Upper lobe of left lung (tissue), 6 donors: ENCODE results near the gene EPHA5. TPM values are rescaled to one million over a fixed set of nuclear protein-coding genes. Genes with fewer than 3 reads are reported as not detected.

Source experiments
- ATAC-seq, 2 donors: fragments of 200-7000 bp; cut with Tn5 transposase; one replicate each; pipeline ENCODE4 v1.9.1; 2022; ENCODE audit warnings: mild to moderate bottlenecking in 2 of 2, moderate library complexity in 2 of 2; ENCODE audit not compliant: low FRiP score in 2 of 2
- DNase-seq, 2 donors: peaks; one replicate each; pipeline ENCODE4 v3.0.0-alpha.2; 2019 to 2020
- H3K27ac ChIP-seq, 4 donors: fragments of 200-600 bp; sonication (generic); one replicate each; pipeline ENCODE4 v1.5.1; 2016 to 2019
- H3K27me3 ChIP-seq, 4 donors: fragments of 200-600 bp; sonication (generic); one replicate each; pipeline ENCODE4 v1.5.1; 2017 to 2019
- H3K36me3 ChIP-seq, 4 donors: fragments of 200-600 bp; sonication (generic); one replicate each; pipeline ENCODE4 v1.5.1; 2016 to 2019
- H3K4me1 ChIP-seq, 4 donors: fragments of 200-600 bp; sonication (generic); one replicate each; pipeline ENCODE4 v1.5.1; 2018 to 2019
- H3K4me3 ChIP-seq, 4 donors: fragments of 200-600 bp; sonication (generic); one replicate each; pipeline ENCODE4 v1.5.1; 2017 to 2019; ENCODE audit warnings: mild to moderate bottlenecking in 2 of 4, moderate library complexity in 1 of 4
- H3K9me3 ChIP-seq, 4 donors: fragments of 200-600 bp; sonication (generic); one replicate each; pipeline ENCODE4 v1.5.1; 2018 to 2019
- EP300 ChIP-seq, 4 donors: sonication (generic); formaldehyde crosslinking; IDR thresholded peaks; one replicate each; pipeline ENCODE4 v1.5.1; 2017; ENCODE audit warnings: antibody characterized with exemption in 4 of 4, control low read depth in 2 of 4
- POLR2A ChIP-seq, 4 donors: fragments of 450-650 bp; IDR thresholded peaks; one replicate each; pipeline ENCODE4 v1.5.1; 2016 to 2017; ENCODE audit warnings: antibody characterized with exemption in 4 of 4, mild to moderate bottlenecking in 2 of 4
- POLR2AphosphoS5 ChIP-seq, 2 donors: sonication (generic); formaldehyde crosslinking; IDR thresholded peaks; one replicate each; pipeline ENCODE4 v1.5.1; 2017; ENCODE audit warnings: antibody characterized with exemption in 2 of 2
- WGBS, 2 donors: methylation state at CpG; one replicate each; pipeline ENCODE4 v1.1.5; 2017 to 2018; 5-methylcytosine and 5-hydroxymethylcytosine counted together
- total RNA-seq, 6 donors: library from RNA; depleted of rRNA in 4 of 6; stranded (reverse); fragments of >200 nt in 4 of 6; gene quantifications; one replicate each; pipeline versions ENCODE4 v1.1.0 to v1.2.1, GENCODE V29; 2016 to 2021
- TF ChIP-seq, protein P1 (sequence below), 6 experiments: fragments of 450-650 bp in 4 of 6; fragments of 200-600 bp in 2 of 6; sonication (generic) in 2 of 6; IDR thresholded peaks; one replicate each; pipeline ENCODE4 v1.5.1; 2016 to 2019; ENCODE audit warnings: antibody characterized with exemption in 6 of 6
- donor health status: DM: no; HTN: no; CAD: no; lungs with moderate emphysema.
- donor health status: DM: no; HTN: yes; CAD: no; lungs with severe emphysema.

EPHA5 gene
- total RNA-seq, 6 donors from 2014 or later: 0.03 to 0.11 TPM; not detected in 4

DNA sequence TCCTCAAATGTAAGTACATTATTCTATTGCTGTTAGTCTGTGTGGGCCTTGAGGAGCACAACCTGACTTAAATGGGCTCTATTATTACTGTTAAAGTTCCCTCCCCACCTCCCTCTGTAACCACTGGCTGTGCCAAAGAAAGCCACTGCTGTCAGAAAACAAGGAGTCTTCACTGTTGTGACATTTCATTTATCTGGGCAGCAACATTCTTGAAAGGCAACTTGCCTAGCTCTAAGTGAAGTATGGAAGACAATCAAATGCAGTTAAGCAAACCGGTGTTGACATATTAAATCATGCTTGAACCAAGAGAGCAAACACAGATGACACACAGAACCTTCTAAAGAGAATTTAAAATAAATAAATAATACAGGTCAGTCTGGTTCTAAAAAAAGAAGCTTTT, 81.0 kb downstream of the EPHA5 start:
- ATAC-seq: no peak
- H3K27me3 ChIP-seq: no peaks in the 10 kb centered on the region
- H3K27ac ChIP-seq: no peak overlapping the region
- no peak overlapping the region for H3K4me3 ChIP-seq
- H3K36me3 ChIP-seq: no peaks in the 10 kb centered on the region
- 65 to 84% methylated on average over 1 of the region's 1 CpG for WGBS, 2 donors
- DNase-seq: no peak
- no peaks in the 10 kb centered on the region for H3K9me3 ChIP-seq
- H3K4me1 ChIP-seq: no peaks in the 10 kb centered on the region
- TF ChIP-seq EP300 (IDR thresholded peaks at IDR 0.05) (no peak), POLR2A (IDR thresholded peaks at IDR 0.05) (no peak), POLR2AphosphoS5 (IDR thresholded peaks at IDR 0.05) (no peak)
- TF ChIP-seq, protein P1, sequence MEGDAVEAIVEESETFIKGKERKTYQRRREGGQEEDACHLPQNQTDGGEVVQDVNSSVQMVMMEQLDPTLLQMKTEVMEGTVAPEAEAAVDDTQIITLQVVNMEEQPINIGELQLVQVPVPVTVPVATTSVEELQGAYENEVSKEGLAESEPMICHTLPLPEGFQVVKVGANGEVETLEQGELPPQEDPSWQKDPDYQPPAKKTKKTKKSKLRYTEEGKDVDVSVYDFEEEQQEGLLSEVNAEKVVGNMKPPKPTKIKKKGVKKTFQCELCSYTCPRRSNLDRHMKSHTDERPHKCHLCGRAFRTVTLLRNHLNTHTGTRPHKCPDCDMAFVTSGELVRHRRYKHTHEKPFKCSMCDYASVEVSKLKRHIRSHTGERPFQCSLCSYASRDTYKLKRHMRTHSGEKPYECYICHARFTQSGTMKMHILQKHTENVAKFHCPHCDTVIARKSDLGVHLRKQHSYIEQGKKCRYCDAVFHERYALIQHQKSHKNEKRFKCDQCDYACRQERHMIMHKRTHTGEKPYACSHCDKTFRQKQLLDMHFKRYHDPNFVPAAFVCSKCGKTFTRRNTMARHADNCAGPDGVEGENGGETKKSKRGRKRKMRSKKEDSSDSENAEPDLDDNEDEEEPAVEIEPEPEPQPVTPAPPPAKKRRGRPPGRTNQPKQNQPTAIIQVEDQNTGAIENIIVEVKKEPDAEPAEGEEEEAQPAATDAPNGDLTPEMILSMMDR (IDR thresholded peaks at IDR 0.05): no peak

GRCh38 chr4:65580551-65580950, 89.7 kb downstream of the EPHA5 start:
- 81 to 100% methylated on average over 1 of the region's 1 CpG for WGBS, 2 donors
- H3K4me3 ChIP-seq: no peak overlapping the region
- H3K27ac ChIP-seq: no peak overlapping the region
- no peak for ATAC-seq
- H3K36me3 ChIP-seq: no peaks in the 10 kb centered on the region
- TF ChIP-seq, protein P1 (IDR thresholded peaks at IDR 0.05): no peak
- no peak for TF ChIP-seq POLR2AphosphoS5 (IDR thresholded peaks at IDR 0.05)
- no peak for TF ChIP-seq POLR2A (IDR thresholded peaks at IDR 0.05)
- TF ChIP-seq EP300 (IDR thresholded peaks at IDR 0.05): no peak
- no peaks in the 10 kb centered on the region for H3K27me3 ChIP-seq
- no peak for DNase-seq
- no peaks in the 10 kb centered on the region for H3K9me3 ChIP-seq
- H3K4me1 ChIP-seq: no peaks in the 10 kb centered on the region

- H3K27ac ChIP-seq: no peak overlapping the region
- no peaks in the 10 kb centered on the region for H3K9me3 ChIP-seq
- ATAC-seq (no peak), DNase-seq (no peak)
- H3K4me1 ChIP-seq: no peaks in the 10 kb centered on the region
- no peaks in the 10 kb centered on the region for H3K36me3 ChIP-seq
- H3K4me3 ChIP-seq: no peak overlapping the region
- WGBS, 2 donors: 81 to 83% methylated on average over 2 of the region's 2 CpGs
- H3K27me3 ChIP-seq: no peaks in the 10 kb centered on the region
- TF ChIP-seq, protein P1 (IDR thresholded peaks at IDR 0.05): no peak
- TF ChIP-seq POLR2AphosphoS5 (IDR thresholded peaks at IDR 0.05) (no peak), EP300 (IDR thresholded peaks at IDR 0.05) (no peak), POLR2A (IDR thresholded peaks at IDR 0.05) (no peak)
These were observed 103.8 kb downstream of the EPHA5 start for GRCh38 chr4:65566473-65566872.

- no peaks in the 10 kb centered on the region for H3K36me3 ChIP-seq
- no peaks in the 10 kb centered on the region for H3K27me3 ChIP-seq
- ATAC-seq: no peak
- no peaks in the 10 kb centered on the region for H3K9me3 ChIP-seq
- no peak overlapping the region for H3K27ac ChIP-seq
- no peaks in the 10 kb centered on the region for H3K4me1 ChIP-seq
- H3K4me3 ChIP-seq: no peak overlapping the region
- DNase-seq: no peak
- TF ChIP-seq, protein P1 (IDR thresholded peaks at IDR 0.05): no peak
- TF ChIP-seq EP300 (IDR thresholded peaks at IDR 0.05) (no peak), POLR2A (IDR thresholded peaks at IDR 0.05) (no peak), POLR2AphosphoS5 (IDR thresholded peaks at IDR 0.05) (no peak)
- 33 to 35% methylated on average over 2 of the region's 2 CpGs for WGBS, 2 donors
These were observed 109.1 kb downstream of the EPHA5 start for GRCh38 chr4:65561164-65561563.

DNA sequence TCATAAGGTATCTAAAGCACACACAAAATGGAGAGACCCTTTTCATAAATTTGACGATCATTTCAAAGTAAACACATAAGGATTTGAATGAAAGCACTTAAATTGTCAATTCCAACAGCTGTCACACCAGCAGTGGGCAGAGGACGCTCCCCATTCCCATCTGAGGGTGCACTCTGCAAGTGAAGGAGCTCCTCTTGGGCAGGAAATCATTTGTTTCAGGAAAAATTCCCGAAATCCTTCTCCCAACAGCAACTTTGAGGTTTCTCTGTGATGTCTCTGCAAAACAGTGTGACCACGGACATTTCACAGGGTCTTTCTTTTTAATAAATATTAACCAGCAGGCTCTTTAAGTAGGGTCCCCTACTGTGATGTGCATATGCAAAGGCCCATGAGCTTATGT, 111.0 kb downstream of the EPHA5 start:
- 23 to 33% methylated on average over 4 of the region's 4 CpGs for WGBS, 2 donors
- ATAC-seq (no peak), DNase-seq (no peak)
- Histone ChIP-seq H3K27ac (no peak overlapping the region), H3K4me3 (no peak overlapping the region), H3K9me3 (no peaks in the 10 kb centered on the region), H3K27me3 (no peaks in the 10 kb centered on the region), H3K4me1 (no peaks in the 10 kb centered on the region), H3K36me3 (no peaks in the 10 kb centered on the region)
- no peak for TF ChIP-seq POLR2AphosphoS5 (IDR thresholded peaks at IDR 0.05)
- TF ChIP-seq EP300 (IDR thresholded peaks at IDR 0.05): no peak
- TF ChIP-seq, protein P1 (IDR thresholded peaks at IDR 0.05): no peak
- TF ChIP-seq POLR2A (IDR thresholded peaks at IDR 0.05): no peak
